DLD1 (cell line): ENCODE measurements around the gene TRPM8.
"Not testable (repeated sequence)": the region's sequence is repeated elsewhere in the genome, so short reads cannot be mapped to it uniquely, and the experiment has no call there.

Source experiments
- in situ Hi-C: cut with HindIII; loops from 2 replicates; pipeline ENCODE4 v1.10.0; 2017; ENCODE audit warnings: low sequenced_read_pairs

TRPM8 gene

DNA sequence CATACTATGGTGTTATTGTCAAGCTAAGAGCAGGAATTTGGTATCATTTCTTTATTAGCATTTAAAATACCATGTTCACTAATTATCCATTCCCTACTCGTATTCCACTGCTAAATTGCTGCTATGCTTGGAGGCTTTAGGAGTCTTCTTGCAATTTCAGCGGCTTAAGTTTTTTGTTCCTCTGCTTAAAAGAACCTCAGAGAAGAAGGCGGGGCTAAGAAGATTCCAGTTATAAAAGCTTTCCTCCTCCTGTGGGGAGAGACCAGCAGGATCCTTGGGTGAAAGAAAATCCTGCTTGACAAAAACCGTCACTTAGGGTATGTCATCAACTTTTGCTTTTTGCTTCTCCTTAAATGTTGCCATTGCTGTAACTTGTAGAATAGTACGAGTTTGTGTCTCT is at the start of gene TRPM8:
TRPM8 (plus strand) TSS at position 258 of the 400 bp plus-strand sequence. CDS start 9,165 bp downstream, outside the sequence.
- in situ Hi-C loops: loop anchor here (25.0 kb wide), 1 partner anchor 595 kb away; no protein-coding TSS in a partner anchor

DNA sequence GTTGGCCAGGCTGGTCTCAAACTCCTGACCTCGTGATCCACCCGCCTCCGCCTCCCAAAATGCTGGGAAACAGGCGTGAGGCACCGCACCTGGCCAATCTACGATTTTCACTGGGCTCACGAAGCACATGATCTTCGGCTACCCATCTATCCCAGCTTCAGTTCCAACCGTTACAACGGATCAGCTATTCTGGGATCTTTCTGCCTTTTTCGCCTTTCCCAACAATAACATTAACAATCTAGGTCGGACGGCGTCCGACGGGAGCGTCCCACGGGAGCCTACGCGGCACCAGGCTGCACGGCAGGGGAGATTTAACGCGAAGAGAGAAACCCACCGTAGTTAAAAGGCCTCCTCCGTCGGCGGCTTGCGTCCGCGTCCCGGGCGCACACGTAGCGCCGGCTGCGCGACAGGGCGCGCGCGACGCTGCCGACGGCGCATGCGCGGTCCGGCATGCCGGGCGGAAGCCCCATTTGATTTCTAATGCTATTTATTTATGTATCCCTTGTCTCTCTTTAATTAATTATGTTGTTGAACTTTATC is 49.1 kb upstream of the TRPM8 start, which contains the start of gene MSL3B:
MSL3B (minus strand) TSS at position 394 of the 540 bp plus-strand sequence.
- in situ Hi-C loops: no loop called here

DNA sequence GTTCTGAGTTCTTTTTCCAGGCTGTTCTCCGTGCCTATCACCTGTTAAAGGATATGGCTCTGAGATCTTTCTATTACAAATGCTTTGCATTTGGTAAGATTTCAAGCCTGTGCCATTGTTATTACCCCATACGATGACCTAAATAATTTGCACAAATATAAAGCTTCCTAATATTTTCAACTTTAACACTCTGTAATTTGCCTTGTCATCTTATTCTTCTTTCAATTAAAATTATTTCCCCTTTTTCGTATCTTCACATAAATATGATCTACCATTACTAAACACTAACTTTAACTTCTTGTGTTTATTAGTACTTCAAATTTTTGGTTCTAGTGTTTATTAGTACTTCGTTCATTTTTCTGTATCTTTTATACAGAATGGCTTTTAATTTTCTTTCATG is 45.7 kb upstream of the TRPM8 start:
- in situ Hi-C loops: no loop called here

DNA sequence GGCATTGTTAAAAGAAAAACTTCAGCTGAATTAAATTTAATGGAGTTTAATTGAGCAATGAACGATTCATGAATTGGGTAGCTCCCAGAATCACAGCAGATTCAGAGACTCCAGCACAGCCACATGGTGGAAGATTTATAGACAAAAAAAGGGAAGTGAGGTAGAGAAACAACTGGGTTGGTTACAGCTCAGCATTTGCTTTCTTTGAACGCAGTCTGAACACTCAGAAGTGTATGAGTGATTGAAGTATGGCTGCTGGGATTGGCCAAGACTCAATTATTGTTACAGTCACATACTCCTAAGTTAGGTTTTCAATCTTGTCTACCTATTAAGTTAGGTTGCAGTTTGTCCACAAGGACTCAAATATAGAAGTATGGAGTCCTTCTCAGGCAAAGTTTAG is 45.0 kb upstream of the TRPM8 start:
- in situ Hi-C loops: not testable (repeated sequence)

DNA sequence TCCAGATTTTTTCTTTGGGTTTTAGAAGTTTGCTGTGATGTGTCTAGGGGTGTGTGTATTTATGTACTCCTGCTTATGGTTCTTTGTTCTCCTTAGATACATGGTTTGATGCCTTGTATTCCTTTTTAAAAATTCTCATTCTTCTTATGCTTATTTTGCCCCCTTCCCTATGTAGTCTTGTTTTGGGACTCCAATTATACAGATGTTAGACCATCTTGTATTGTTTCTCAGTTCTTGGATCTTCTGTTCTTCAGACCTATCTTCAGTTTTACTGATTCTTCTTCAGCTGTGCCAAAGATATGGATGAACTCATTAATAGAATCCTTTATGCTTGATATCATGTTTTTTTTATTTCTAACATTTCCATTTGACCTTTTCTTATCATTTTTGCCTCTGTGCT is 34.8 kb upstream of the TRPM8 start:
- in situ Hi-C loops: no loop called here

DNA sequence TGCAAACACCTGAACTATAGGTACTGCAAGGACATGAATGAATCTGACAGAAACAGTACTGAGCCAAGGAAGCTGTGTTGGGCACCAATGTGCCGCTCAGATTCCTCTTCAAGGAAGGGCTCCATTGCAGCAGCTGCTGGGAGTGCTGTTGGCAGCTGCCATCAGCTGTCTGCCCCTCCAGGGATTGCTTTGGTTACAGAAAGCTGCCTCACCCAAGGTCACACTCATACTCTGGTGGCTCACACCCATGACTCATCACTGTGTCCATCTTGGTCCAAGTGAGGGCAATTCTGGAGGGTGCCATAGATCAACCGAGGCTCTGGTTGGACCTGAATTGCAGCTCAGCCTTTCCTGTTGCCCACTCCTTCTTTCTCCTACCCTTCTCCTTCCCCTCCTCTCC is 24.4 kb upstream of the TRPM8 start:
- in situ Hi-C loops: no loop called here

DNA sequence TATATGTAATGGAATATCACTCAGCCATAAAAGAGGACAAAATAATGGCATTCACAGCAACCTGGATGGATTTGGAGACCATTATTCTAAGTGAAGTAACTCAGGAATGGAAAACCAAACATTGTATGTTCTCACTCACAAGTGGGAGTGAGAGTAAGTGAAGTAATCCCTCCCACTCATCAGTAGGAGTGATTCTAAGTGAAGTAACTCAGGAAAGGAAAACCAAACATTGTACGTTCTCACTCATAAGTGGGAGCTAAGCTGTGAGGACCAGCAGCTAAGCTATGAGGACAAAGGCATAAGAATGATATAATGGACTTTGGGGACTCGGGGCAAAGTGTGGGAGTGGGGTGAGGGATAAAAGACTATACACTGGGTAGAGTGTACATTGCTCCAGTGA is 20.9 kb upstream of the TRPM8 start:
- in situ Hi-C loops: not testable (repeated sequence)

DNA sequence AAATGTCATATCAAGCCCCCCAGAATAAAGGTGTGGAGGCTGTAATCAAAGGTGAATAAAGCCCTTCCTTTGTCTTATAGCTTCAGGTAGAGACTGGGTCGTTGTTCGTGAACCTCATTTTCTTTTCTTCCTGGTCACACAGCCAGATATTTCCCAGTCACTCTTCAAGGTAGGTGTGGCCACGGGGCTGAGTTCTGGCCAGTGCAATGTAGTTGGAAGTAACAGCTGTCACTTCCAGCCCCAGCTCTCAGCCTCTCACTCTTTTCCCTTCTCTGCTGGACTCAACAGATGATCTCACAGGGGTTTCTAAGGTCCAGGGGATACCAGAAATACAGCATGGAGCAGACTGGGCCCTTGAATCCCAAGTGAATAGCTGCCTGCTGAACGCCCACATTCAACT is 15.8 kb upstream of the TRPM8 start:
- in situ Hi-C loops: loop anchor here (25.0 kb wide), 1 partner anchor 611 kb away; no protein-coding TSS in a partner anchor

DNA sequence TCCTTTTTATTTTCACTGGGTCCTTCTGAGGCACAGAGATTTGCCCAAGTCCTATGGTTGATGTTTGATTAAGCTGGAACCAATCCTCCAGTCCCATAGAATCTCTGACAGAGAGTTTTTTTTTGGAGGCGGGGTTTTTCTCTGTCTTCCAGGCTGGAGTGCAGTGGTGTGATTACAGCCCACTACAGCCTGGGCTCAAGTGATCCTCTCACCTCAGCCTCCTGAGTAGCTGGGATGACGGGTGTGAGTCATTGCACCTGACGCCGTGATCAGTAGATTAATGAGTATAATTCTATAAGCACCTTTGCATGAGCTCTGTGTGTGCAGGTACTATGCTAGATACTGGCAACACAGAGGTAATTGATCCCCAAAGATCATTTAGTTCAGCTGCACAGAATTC is 15.3 kb upstream of the TRPM8 start:
- in situ Hi-C loops: loop anchor here (25.0 kb wide), 1 partner anchor 610 kb away; no protein-coding TSS in a partner anchor

DNA sequence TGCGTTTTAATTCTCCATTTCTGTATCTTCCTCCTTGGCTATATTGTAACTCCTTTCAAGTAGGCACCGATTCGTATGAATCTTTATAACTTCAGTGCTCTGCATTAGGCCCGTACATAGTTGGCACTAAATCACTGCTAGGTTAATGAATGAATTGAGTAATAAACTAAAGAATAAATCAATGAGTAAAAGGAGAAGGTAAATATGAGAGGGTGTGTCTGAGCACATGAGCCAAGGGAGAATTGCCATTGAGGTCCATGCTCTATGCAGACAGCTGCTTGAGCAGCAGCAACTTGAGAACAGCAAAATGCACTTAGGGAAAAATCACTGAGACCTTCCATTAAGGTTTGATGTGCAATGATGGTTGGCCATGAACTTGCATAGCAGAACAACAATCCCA is 11.2 kb upstream of the TRPM8 start:
- in situ Hi-C loops: loop anchor here (25.0 kb wide), 1 partner anchor 606 kb away; no protein-coding TSS in a partner anchor

DNA sequence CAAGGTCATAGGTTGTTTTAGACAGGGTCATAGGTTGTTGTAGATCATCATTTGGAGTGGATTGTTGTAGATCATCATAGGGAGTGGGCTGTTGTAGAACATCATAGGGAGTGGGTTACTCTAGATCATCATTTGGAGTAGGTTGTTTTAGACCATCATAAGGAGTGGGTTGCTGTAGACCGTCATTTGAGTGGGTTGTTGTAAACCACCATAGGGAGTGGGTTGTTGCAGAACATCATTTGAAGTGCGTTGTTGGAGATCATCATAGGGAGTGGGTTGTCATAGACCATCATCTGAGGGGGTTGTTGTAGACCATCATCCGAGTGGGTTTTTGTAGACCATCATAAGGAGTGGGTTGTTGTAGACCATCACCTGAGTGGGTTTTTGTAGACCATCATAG is 9.5 kb upstream of the TRPM8 start:
- in situ Hi-C loops: loop anchor here (25.0 kb wide), 1 partner anchor 605 kb away; no protein-coding TSS in a partner anchor

DNA sequence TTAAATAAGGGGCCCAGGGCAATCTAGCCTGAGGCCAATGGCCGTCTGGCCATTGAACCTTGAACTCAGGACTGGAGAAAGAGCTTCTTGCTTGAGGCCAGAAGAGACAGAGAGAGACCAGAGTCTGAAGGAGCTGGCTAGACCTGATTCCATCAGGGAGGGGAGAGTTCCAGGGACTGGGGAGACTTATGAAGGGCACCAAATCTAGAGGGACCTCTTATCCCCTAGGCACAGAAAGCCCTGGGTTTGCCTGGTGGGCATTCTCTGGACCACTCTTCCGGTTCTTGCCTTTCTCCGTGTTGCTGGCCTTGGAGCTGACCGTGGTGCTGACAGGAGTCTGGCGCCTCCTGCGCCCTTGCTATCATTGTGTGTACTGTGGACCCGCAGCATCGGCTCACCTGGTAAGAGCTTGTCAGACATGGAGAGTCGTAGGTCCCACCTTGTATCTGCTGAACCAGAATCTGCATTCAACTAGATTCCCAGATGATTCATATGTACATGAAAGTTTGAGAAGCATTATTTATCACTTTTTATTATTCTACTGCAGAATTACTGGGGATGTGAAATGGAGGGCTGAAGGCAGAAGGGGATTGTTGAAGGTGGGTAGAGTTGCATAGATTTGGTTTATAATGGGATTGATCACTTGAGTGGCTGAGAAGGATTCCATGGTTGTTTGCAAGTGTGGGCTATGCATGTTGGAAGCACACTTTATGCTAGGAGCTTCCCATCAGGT is 4.3 kb upstream of the TRPM8 start:
- in situ Hi-C loops: loop anchor here (25.0 kb wide), 1 partner anchor 599 kb away; no protein-coding TSS in a partner anchor

DNA sequence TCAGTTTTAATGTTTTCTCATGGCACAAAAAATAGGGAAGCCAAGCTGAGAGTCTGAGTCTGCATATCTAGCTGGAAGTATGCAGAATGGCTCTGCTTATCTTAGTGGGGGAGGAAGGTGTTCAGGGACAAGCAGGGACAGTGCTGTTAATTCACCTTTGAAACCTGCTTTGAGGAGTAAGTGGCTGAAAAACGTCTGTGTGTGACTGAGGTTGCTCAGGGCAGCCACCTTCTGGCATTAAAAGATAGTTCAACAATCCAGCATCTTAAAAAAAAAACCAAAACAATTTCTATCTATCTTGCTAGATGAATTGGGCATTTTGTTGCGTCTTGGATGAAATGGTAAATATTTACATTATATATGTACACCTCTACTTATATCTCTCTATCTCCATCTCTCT is 2.0 kb upstream of the TRPM8 start:
- in situ Hi-C loops: loop anchor here (25.0 kb wide), 1 partner anchor 597 kb away; no protein-coding TSS in a partner anchor

DNA sequence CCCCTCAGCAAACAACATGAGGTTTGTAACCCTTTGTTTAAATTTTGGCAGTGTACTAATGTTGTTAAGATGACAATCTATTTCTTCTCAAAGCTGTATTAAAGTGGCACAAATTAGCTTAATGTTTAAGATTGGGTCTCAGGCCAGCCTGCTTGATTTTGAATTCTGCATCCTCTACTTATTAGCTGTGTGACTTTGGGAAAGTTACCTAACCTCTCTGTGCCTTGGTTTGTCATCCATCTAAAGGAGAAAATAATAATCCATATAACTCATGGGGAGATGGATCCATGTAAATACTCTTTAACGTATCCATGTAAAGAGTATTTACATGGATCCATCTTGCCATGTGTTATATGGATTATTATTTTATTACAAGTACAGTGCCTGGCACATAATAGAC is 2.1 kb downstream of the TRPM8 start:
- in situ Hi-C loops: loop anchor here (25.0 kb wide), 1 partner anchor 593 kb away; no protein-coding TSS in a partner anchor

DNA sequence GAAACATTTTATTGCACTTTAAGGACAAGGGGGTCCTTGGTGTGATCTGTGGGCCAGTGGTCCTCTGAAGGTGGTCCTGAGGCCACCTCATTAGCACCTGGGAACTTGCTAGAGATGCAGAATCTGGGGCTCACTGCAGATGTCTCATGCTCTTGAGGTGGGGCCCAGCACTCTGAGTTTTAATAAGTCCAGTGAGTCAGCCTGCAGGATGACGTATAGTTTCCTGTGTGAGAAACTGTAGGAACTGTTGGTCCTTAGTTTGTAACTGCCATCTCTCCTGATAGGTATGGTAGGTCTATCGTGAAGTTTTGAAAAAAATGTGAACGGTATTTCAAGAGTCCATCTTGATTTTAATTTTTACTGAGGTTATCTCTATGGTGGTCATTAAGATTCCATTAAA is 2.8 kb downstream of the TRPM8 start:
- in situ Hi-C loops: loop anchor here (25.0 kb wide), 1 partner anchor 592 kb away; no protein-coding TSS in a partner anchor

DNA sequence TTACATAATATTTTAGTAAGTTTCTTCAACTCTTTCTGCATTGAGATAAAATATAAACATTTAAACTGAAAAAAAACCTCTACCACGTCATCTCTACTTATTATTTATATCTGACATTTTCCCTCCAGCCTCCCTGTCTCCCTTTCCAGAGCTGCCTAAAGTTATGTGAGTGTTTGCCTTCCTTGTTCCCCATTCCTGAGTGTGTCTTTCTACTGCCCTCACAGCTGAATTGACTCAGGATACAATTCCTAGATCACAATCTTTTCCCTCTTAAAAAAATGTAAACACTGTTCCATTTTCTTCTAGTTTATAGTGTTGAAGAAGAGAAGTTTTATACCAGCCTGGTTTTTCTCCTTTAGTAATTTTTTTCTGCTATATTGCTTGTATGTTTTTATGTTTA is 5.3 kb downstream of the TRPM8 start:
- in situ Hi-C loops: loop anchor here (25.0 kb wide), 1 partner anchor 590 kb away; no protein-coding TSS in a partner anchor

DNA sequence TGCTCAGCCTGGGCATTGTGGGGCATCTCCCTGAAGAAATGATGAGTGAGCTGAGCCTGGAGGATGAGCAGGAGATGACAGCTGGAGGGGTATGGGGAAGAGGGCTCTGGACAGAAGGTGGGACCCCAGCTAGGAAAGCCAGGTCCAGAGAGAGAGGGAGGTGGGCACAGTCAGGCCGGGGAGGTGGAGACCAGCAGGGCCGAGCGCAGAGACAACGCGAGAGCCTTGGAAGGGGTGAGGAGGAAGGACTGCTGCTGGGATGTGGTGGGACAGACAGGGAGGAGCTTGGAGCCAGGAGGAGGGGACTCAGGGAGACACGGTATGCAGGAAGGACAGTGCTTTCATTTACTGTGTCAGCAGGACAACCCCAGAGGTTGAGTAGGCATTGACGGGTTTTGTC is 8.2 kb downstream of the TRPM8 start:
- in situ Hi-C loops: no loop called here

DNA sequence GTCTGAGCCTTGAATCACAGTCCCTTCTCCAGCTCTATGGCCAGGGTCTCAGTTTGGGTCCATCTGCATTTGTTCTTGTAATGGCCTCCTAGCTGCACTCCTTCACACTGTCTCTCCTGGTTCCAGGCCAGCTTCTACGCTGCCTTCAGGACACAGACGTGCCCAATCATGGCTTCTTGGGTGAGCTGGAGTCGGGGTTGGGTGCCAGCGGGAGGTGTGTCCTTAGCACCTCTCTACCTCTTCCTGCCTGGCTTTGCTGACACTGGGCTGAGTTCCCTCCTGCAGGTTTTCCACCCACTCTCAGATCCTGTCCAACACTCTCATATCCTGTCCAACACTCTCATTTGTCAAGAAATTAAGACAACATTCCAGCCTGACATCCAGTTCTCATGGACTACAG is 9.6 kb downstream of the TRPM8 start:
- in situ Hi-C loops: no loop called here

DNA sequence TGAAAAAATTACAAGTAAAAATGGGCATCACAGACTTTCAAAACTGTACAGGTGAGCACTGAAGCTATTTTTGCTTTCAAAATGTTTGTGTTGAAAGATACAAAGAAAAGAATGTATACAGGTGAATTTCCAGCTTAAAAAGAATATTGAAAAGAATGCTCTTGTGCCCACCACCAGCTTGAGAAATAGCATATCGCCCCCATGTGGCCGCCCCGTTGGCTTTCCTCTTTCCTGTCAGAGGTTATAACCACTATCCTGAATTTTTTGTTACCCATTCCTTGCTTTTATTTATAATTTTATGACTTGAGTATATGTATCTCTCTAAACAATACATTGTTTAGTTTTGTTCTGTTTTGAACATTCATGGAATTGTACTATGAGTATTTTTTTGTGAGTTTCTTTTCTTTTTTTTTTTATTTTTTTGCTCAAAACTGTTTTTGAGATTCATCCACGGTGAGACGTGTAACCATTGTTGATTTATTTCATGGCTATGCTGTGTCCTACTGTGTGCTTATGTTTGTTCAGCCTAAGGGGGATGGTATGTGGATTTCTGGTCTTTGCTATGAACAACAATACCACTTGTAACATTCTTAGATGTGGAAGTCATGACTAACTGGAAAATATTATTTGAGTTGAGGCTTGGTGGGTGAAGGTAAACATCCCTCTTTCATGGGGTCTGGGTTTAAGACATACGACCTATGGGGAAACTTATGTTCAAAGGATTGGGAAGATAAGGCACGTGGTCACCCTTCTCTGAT is 11.6 kb downstream of the TRPM8 start:
- in situ Hi-C loops: no loop called here

DNA sequence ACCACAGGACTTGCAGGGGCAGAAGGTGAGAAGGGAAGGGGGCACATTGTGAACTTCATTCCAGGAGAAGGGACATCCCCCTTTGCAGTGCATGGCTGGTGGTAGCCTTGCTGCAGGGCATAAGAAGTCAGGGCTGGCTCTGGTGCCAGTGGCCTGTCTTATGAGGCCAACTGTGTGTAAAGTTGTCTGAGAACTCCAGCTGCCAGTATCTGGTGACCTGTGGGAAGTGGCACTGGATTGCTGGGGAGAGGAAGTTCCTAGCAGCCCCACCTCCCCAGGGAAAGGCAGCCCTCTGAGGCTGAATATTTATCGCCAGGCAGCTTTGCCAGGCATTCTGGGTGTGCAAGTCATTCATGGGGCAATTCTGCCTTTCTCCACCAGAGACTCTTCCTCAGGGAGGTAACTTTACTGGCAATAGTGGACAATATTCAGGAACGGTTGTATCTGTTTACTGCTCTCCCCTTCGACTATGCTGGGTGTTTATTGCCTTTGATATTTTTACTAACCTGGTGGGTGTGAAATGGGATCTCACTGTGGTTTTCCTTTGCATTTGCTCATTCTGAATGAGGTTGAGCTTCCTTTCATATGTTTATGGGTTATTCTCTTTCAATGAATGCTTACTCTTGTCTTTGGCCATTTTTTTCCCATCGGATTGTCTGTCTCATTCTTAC is 12.3 kb downstream of the TRPM8 start:
- in situ Hi-C loops: no loop called here

DNA sequence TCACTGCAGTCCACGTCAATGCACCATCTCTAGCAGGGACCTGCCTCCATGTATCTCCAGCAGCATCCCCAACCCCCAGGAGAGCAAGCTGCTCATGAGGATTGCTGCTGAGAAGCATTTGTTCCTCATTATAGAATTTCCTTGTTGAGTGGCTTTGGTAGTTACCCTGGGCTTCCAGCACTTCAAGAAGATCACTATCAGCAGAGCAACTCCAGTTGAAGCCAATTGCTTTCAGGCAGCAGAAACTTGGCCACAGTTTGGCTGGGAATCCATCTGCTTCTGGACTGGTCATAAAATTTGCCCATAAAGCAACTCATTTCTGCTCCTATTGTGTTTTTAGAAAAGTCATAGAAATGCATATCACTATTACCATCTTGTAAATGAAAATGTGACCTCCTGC is 17.4 kb downstream of the TRPM8 start:
- in situ Hi-C loops: no loop called here
